Measurements from ENCODE around the gene ACADM. TPM values are rescaled to one million over a fixed set of nuclear protein-coding genes. Genes with fewer than 3 reads are reported as not detected.
"Not testable (repeated sequence)": the region's sequence is repeated elsewhere in the genome, so short reads cannot be mapped to it uniquely, and the experiment has no call there.

Gene ACADM
- polyA plus RNA-seq, 3 donors, result 7.1 to 32.1 (median 31.3) TPM

DNA sequence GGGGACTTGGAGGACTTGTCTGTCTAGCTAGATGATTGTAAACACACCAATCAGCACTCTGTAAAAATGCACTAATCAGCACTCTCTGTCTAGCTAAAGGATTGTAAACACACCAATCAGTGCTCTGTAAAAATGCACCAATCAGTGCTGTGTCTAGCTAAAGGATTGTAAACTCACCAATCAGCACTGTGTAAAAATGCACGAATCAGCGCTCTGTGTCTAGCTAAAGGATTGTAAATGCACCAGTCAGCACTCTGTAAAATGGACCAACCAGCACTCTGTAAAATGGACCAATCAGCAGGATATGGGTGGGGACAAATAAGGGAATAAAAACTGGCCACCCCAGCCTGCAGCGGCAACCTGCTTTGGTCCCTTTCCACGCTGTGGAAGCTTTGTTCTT is 34.0 kb downstream of the ACADM start:
- H3K4me3 Mint-ChIP-seq; H4K20me1 ChIP-seq (ENCODE audit: insufficient read depth, low read length); H2AFZ ChIP-seq (ENCODE audit: insufficient read depth, low read depth, low read length, poor library complexity, severe bottlenecking); H3K9ac ChIP-seq (ENCODE audit: insufficient read depth, low read length, poor library complexity, severe bottlenecking); H3K4me3 ChIP-seq (replicated peaks in 1 of 3; ENCODE audit: low read depth in 2 of 3, low read length in 3 of 3); H3K27ac Mint-ChIP-seq; DNase-seq; H3K4me1 Mint-ChIP-seq; H3K79me2 ChIP-seq (ENCODE audit: insufficient read depth, low read length); H3K4me1 ChIP-seq (ENCODE audit: control insufficient read depth in 1 of 2, insufficient read depth in 2 of 2, low read length in 2 of 2); H3K27me3 Mint-ChIP-seq (ENCODE audit: low read depth in 3 of 3); H3K27me3 ChIP-seq (ENCODE audit: control insufficient read depth in 2 of 2, insufficient read depth in 2 of 2, low read length in 2 of 2); H3K4me2 ChIP-seq (replicated peaks; ENCODE audit: extremely low read depth, low read length, poor library complexity, severe bottlenecking); H3K27ac ChIP-seq (ENCODE audit: low read depth in 1 of 2, low read length in 2 of 2); intact Hi-C loops (cut with micrococcal nuclease): not testable (repeated sequence)
- WGBS (ENCODE audit: insufficient coverage), result 100% methylated on average over 2 of the region's 4 CpGs
- peaks cover 15 to 23% of the 10 kb centered on the region in 2 donors for H3K36me3 ChIP-seq (replicated peaks in 1 of 2; ENCODE audit: control insufficient read depth in 1 of 2, insufficient read depth in 2 of 2, low read length in 2 of 2)
- H3K36me3 Mint-ChIP-seq, result peaks cover 29 to 53% of the 10 kb centered on the region in 2 donors
- peaks cover 7 to 22% of the 10 kb centered on the region in 2 donors for H3K9me3 ChIP-seq (replicated peaks in 1 of 2; ENCODE audit: control insufficient read depth in 1 of 2, insufficient read depth in 1 of 2, low read length in 2 of 2)
- peaks cover 11 to 27% (median 21%) of the 10 kb centered on the region in 7 donors for H3K9me3 Mint-ChIP-seq

DNA sequence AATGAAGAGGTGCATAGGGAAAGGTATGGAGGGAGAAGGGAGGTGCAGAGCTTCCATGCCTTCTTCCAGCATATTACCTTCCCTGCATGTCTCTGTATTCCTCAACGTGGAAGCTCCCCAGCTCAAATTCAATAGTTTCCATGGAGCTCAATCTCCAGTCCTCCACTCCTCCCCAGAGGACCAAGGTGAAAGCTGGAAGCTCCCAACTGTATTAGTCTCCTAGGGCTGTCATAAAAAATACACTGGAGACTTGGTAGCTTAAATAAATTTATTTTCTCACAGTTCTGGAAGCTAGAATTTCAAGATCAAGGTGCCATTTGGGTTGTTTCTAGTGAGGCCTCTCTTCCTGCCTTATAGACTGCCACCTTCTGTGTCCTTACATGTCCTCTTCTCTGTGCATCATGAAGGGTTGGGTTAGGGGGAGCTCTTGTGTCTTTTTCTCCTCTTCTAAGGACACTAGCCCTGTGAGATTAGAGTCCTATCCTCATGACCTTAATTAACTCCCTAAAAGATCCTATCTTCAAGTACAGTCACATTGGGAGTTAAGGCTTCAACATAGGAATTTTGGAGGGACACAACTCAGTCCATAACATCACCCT is 39.6 kb downstream of the ACADM start:
- H3K9me3 Mint-ChIP-seq, result no peaks in the 10 kb centered on the region

More for the DNA sequence above, 39.6 kb downstream of the ACADM start:
- peaks cover 0 to 10% of the 10 kb centered on the region in 2 donors for H3K36me3 ChIP-seq (replicated peaks in 1 of 2; ENCODE audit: control insufficient read depth in 1 of 2, insufficient read depth in 2 of 2, low read length in 2 of 2)
- Mint-ChIP-seq H3K4me1 (no peaks in the 10 kb centered on the region), H3K36me3 (peaks cover 3 to 16% of the 10 kb centered on the region in 2 donors), H3K27me3 (ENCODE audit: low read depth in 3 of 3) (no peaks in the 10 kb centered on the region), H3K4me3 (no peak overlapping the region), H3K27ac (no peak overlapping the region)
- no peak for DNase-seq
- no peak overlapping the region for H3K4me3 ChIP-seq (replicated peaks in 1 of 3; ENCODE audit: low read depth in 2 of 3, low read length in 3 of 3)
- no peak overlapping the region for H3K4me2 ChIP-seq (replicated peaks; ENCODE audit: extremely low read depth, low read length, poor library complexity, severe bottlenecking)
- H3K4me1 ChIP-seq (ENCODE audit: control insufficient read depth in 1 of 2, insufficient read depth in 2 of 2, low read length in 2 of 2), result no peaks in the 10 kb centered on the region
- intact Hi-C loops (cut with micrococcal nuclease), result no loop called here
- no peaks in the 10 kb centered on the region for H3K27me3 ChIP-seq (ENCODE audit: control insufficient read depth in 2 of 2, insufficient read depth in 2 of 2, low read length in 2 of 2)
- no peak overlapping the region for H3K27ac ChIP-seq (ENCODE audit: low read depth in 1 of 2, low read length in 2 of 2)
- TF ChIP-seq, protein P1, sequence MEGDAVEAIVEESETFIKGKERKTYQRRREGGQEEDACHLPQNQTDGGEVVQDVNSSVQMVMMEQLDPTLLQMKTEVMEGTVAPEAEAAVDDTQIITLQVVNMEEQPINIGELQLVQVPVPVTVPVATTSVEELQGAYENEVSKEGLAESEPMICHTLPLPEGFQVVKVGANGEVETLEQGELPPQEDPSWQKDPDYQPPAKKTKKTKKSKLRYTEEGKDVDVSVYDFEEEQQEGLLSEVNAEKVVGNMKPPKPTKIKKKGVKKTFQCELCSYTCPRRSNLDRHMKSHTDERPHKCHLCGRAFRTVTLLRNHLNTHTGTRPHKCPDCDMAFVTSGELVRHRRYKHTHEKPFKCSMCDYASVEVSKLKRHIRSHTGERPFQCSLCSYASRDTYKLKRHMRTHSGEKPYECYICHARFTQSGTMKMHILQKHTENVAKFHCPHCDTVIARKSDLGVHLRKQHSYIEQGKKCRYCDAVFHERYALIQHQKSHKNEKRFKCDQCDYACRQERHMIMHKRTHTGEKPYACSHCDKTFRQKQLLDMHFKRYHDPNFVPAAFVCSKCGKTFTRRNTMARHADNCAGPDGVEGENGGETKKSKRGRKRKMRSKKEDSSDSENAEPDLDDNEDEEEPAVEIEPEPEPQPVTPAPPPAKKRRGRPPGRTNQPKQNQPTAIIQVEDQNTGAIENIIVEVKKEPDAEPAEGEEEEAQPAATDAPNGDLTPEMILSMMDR (IDR thresholded peaks at IDR 0.05), result no peak
- no peaks in the 10 kb centered on the region for H4K20me1 ChIP-seq (ENCODE audit: insufficient read depth, low read length)
- H2AFZ ChIP-seq (ENCODE audit: insufficient read depth, low read depth, low read length, poor library complexity, severe bottlenecking), result no peak overlapping the region
- H3K79me2 ChIP-seq (ENCODE audit: insufficient read depth, low read length), result no peaks in the 10 kb centered on the region
- no CpG with 5 or more reads among the region's 1 CpG for WGBS (ENCODE audit: insufficient coverage)
- H3K9ac ChIP-seq (ENCODE audit: insufficient read depth, low read length, poor library complexity, severe bottlenecking), result no peak overlapping the region
- no peaks in the 10 kb centered on the region for H3K9me3 ChIP-seq (replicated peaks in 1 of 2; ENCODE audit: control insufficient read depth in 1 of 2, insufficient read depth in 1 of 2, low read length in 2 of 2)

All from CD14-positive monocyte (primary cell).